IPS-NIHi7 (cell line): ENCODE measurements around the gene MYL3.

Experiments used
- DNase-seq: peaks from one replicate; pipeline ENCODE4 v3.0.0; 2012; ENCODE audit warnings: mixed read lengths; ENCODE audit errors: extremely low spot score

The MYL3 gene

DNA sequence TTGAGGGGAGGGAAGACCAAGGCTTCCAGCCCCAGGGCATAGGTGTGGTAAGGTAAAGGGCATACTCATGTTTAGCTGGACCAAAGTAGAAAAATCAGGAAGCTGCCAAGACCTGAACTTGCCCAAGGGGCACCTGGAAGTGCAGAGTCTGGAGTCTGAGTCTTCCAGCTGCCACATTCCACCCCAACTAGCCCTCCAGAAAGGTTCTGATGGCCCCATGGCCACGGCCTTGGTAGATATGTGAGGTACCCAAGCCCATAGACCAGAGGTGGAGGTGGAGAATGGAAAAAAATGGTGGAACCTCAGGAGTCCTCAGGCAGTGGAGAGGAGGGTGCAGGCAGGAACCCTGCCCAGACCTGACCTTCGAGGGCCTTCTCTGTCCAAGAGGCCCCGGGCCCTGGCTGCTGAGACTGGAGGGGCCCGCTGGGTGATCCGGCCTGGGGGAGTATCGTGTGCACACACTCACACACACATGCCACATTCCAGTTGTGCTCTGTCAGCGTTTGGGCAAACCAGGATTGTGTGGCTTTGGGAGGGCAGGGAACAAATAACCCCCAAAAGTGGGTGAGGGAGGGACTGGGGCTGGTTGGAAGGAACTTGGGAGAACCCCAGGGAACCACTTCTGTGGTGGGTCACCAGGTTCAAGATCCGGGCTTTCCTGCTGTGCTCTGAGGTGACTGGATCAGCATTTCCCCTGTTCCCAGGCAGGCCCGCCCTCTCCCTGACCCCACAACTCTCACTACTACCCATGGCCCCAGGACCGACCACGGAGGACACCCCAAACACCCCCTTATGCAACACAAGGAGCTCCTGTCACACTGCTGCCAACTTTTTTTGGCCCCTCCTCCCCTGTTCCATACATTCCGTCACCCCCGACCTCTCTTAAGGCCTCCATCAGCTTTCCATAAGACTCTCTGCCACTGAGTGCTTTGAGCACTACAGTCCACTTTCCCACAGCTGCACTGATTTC is 11.6 kb downstream of the MYL3 start:
- DNase-seq, result no peak

DNA sequence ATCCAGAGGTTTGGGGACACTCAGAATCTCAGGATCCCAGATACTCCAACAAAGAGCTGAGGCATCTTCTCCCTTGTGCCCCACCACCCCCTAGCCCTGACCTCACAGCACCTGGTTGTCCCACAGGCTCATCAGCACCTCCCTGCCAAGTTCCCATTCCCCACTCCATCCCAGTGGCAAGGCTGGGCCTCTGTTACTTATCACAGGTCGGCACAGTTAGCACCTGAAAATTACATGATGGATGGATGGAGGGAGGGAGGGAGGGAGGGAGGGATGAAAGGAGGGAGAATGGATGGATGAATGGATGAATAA is 12.8 kb downstream of the MYL3 start:
- DNase-seq, result no peak

GRCh38 chr3:46849686-46850467 is 13.4 kb downstream of the MYL3 start:
- no peak for DNase-seq

- no peak for DNase-seq
Measured at GRCh38 chr3:46849045-46849631, 14.1 kb downstream of the MYL3 start.

GRCh38 chr3:46848271-46849044 is 14.8 kb downstream of the MYL3 start:
- peak; percentile 87 for DNase-seq

GRCh38 chr3:46847744-46848143 is 15.5 kb downstream of the MYL3 start:
- DNase-seq, result no peak

DNA sequence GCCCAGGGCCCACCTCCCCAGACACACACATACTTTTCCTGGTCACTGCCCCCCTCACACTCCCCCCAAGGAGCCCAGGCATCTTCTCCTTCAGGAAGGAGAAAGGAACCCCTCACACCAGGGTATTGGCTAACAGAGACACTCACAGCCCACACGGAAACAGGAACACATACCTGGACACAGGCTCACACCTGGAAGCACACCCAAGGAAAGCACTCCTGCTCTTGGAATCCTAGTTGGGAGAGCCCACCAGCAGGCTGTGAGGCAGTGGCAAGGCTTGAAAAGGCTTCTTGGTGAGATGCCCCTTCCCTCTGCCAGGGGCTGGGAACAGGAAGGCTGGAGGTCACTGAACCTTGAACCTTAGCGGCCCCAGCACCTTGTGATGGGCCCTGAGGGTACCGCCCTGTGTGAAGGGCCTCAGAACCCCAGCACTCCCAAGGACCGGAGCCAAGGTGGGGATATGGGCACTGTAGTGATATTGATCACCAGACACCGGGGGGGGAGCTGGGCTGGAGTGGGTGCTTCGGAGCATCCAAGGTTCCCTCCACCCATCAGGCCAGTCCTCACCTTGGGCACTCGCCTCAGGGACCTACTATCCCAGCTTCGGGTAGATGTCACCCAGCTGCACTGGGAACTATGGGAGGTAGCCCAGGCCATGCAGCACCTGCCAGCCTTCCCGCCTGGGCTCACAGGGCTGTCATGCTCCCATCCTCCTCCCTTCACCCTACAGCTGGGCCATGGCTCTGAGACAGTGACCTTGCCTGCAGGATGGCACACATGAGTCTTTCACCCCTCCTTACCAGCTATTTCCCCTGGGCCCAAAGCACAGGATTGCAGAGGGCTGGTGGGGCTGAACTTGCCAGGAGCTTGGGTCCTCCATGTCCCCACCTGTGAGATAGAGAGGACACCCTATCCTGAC is 16.4 kb downstream of the MYL3 start:
- DNase-seq, result no peak

DNA sequence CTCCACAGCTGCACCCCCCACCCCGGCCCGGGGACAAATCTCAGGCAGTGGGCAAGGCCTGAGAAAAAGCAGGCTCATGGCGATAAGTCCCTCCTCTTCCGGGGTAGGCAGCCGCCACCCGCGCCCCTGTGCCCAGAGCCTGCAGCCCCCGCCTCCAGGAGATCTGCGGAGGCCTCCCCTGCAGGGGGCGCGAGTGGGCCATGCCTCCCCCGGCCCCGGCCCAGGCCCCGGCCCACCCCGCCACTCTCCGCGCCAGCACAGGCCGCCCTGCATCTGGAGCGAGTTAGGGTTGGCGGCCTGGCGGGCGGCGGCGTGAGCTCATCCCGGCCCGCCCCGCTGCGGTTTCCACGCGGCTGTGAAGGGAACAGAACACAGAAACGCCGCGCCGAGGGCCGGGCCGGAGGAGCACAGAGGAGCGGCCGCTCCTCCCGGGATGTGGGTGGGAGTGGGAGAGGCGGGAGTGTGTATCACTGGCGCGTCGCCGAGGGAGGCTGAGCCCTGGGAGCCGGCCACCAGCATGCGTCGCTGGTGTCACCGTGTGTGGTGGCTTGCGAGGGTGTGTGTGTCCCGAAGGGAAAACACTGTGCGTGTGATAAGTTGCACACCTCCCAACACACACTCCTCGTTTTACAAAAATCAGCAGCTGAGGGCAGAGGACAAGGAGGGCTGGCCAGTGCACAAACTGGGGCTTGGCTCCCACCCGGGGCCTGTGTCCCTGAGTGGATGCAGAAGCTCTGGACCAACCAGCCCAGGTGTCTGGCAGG is 17.2 kb downstream of the MYL3 start:
- DNase-seq, result peak; percentile 93

DNA sequence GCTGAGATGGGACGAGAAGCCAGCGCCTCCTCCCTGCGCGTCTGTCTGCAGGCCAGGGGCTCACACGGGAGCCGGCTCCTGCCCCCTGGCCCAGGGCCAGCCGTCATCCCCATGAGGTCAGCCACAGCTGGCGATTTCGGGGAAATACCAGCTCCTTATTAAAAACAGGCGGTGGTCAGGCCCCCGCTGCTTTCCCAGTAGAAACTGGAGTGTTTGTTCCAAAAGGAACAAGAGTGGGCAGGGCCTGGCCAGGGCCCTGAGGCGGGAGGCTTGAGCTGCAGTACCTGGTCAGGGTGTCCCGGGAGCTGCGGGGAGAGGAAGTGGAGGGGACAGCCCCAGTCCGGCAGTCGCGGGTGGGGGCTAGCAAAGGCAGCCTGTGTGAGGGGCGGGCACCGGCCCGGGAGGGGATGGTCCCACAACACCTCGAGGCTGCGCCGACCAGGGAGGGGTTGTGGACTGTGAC is 17.8 kb downstream of the MYL3 start:
- peak; percentile 67 for DNase-seq

- DNase-seq, result no peak
Measured at GRCh38 chr3:46844881-46845312, 18.3 kb downstream of the MYL3 start.

DNA sequence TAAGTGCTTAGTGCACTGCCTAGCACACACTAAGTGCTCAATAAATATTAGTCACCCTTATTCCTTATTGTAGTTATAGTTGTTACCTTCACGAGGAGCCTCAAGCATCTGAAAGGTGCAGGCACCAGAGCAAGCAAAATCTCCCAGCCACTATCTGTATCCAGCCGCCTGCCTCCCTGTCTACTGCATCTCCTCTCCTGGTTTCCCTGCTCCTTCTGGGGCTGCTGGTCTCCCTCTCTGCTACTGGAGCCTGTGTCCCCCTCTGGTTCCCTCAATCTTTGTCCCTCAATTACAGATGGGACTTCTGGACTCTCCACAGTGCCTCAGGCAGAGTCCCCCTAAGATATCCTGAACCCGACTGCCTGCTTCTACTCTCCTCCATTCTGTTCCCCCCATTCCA is 18.8 kb downstream of the MYL3 start:
- no peak for DNase-seq

DNA sequence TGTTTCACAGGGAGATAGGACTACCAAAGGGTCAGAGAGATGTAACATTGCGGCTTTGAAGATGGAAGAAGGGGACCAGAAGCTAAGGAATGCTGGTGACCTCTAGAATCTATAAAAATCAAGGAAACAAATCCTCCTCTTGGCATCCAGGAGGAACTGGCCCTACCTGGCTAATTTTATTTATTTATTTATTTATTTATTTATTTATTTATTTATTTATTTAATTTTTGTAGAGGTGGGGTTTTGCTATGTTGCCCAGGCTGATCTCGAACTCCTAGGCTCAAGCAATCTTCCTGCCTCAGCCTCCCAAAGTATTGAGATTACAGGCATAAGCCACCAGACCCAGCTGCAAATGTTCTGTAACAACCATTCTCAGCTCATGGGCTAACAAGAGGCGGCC is 19.7 kb downstream of the MYL3 start:
- DNase-seq, result no peak

DNA sequence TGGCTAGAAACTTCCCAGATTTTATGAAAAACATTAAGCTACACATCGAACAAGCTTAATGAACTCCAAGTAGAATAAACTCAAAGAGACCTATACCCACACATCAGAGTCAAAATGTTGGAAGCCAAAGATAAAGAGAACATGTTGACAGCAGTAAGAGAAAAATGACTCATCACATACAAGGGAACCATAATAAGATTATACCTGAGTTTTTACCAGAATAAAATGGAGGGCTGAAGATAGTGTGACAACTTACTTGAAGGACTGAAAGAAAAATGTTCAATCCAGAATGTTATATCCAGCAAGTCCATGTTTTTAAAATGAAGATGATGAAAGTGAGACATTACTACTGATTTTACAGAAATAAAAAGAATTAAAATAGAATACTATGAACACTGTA is 22.8 kb downstream of the MYL3 start:
- DNase-seq, result no peak

GRCh38 chr3:46838301-46838700 is 24.9 kb downstream of the MYL3 start:
- no peak for DNase-seq

DNA sequence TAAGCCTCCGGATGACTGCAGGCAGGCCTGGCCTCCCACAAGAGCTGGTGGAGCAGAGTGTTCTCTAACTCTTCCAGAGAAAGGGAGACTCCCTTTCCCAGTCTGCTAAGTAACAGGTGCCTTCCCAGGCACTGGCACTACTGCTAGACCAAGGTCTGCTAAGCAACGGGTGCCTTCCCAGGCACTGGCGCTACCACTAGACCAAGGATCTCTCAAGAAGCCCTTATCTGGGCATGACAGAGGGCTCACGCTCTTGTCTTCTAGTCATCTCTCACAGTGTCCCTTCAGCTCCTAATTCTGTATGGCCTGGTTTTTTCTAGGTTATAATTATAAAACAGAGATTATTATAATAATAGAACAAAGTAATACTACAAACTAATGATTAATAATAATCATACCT is 27.8 kb downstream of the MYL3 start:
- DNase-seq, result no peak

GRCh38 chr3:46835054-46835453 is 28.2 kb downstream of the MYL3 start:
- no peak for DNase-seq

- peak; percentile 8 for DNase-seq
Measured at GRCh38 chr3:46833346-46834300, 29.6 kb downstream of the MYL3 start.

- DNase-seq, result no peak
Measured at GRCh38 chr3:46831841-46832240, 31.4 kb downstream of the MYL3 start.

- DNase-seq, result peak; percentile 3
Measured at GRCh38 chr3:46831316-46831715, 31.9 kb downstream of the MYL3 start.
